ENCODE data around the gene PCNX2.

The PCNX2 gene

GRCh38 chr1:232944347-232944746 is 351.2 kb downstream of the PCNX2 start:
- Histone ChIP-seq H2BK120ac (ENCODE audit: low read depth, low read length) (no peak overlapping the region), H2BK5ac (ENCODE audit: low read length) (no peak overlapping the region), H3K79me2 (ENCODE audit: control insufficient read depth, insufficient read depth, low read length) (no peaks in the 10 kb centered on the region), H3K27me3 (ENCODE audit: insufficient read depth, low read length, poor library complexity) (no peaks in the 10 kb centered on the region), H4K5ac (ENCODE audit: low read length) (no peak overlapping the region), H3K4me3 (ENCODE audit: low read length) (no peak overlapping the region), H2BK15ac (replicated peaks; ENCODE audit: low read depth) (no peak overlapping the region), H3K18ac (ENCODE audit: low read length) (no peak overlapping the region), H3K27ac (ENCODE audit: low read depth, low read length) (no peak overlapping the region), H3K4me1 (ENCODE audit: control insufficient read depth, low read depth, low read length) (no peaks in the 10 kb centered on the region), H3K23ac (ENCODE audit: low read length) (no peak overlapping the region), H4K8ac (ENCODE audit: low read depth, low read length) (no peak overlapping the region), H2AK5ac (ENCODE audit: low read length) (no peak overlapping the region), H3K4me2 (ENCODE audit: low read length) (no peak overlapping the region), H3K79me1 (ENCODE audit: low read length) (no peaks in the 10 kb centered on the region), H3K4ac (ENCODE audit: low read depth, low read length) (no peak overlapping the region), H3K9ac (ENCODE audit: low read length) (no peak overlapping the region), H3K36me3 (ENCODE audit: control insufficient read depth, insufficient read depth, low read length) (no peaks in the 10 kb centered on the region), H3K56ac (ENCODE audit: low read length) (no peak overlapping the region)
- WGBS (ENCODE audit: extremely low coverage, insufficient coverage, low lambda C conversion rate), result no CpG with 5 or more reads among the region's 5 CpGs
- no peak for DNase-seq

DNA sequence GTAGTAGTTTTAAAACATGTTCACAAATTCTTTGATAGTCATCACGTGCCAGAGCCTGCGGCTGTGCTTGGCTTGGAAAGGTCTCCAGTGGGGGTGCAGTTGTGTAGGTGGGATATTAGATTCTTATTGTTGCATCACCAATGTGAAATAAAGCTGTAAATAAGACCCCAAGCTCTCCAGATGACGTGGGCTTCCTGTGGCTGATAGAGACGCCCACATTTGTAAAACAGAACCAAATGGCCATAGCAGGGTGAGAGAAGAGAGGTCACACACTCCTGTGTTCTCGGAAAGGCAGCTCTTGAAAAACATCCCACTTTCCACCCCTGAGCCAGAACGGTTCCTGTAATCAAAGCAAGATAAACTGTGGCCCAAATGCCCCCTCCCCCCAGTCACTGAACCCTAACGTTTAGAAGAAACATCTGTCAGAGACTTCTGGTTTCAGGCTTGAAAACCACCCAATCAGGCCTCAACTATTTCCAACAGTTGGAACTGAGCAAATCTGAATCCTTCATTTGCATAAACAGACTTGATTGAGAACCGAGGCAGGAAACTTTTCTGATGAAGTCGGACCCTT is 351.8 kb downstream of the PCNX2 start:
- Histone ChIP-seq H3K4me2 (ENCODE audit: low read length) (no peak overlapping the region), H3K9ac (ENCODE audit: low read length) (no peak overlapping the region), H3K4ac (ENCODE audit: low read depth, low read length) (no peak overlapping the region), H3K27ac (ENCODE audit: low read depth, low read length) (no peak overlapping the region), H3K79me1 (ENCODE audit: low read length) (no peaks in the 10 kb centered on the region), H3K79me2 (ENCODE audit: control insufficient read depth, insufficient read depth, low read length) (no peaks in the 10 kb centered on the region), H3K27me3 (ENCODE audit: insufficient read depth, low read length, poor library complexity) (no peaks in the 10 kb centered on the region), H2AK5ac (ENCODE audit: low read length) (no peak overlapping the region), H3K4me1 (ENCODE audit: control insufficient read depth, low read depth, low read length) (no peaks in the 10 kb centered on the region), H2BK5ac (ENCODE audit: low read length) (no peak overlapping the region), H3K56ac (ENCODE audit: low read length) (no peak overlapping the region), H3K4me3 (ENCODE audit: low read length) (no peak overlapping the region), H2BK120ac (ENCODE audit: low read depth, low read length) (no peak overlapping the region), H2BK15ac (replicated peaks; ENCODE audit: low read depth) (no peak overlapping the region), H3K18ac (ENCODE audit: low read length) (no peak overlapping the region), H3K36me3 (ENCODE audit: control insufficient read depth, insufficient read depth, low read length) (no peaks in the 10 kb centered on the region), H4K8ac (ENCODE audit: low read depth, low read length) (no peak overlapping the region), H3K23ac (ENCODE audit: low read length) (no peak overlapping the region), H4K5ac (ENCODE audit: low read length) (no peak overlapping the region)
- no peak for DNase-seq
- WGBS (ENCODE audit: extremely low coverage, insufficient coverage, low lambda C conversion rate), result no CpG with 5 or more reads among the region's 9 CpGs

DNA sequence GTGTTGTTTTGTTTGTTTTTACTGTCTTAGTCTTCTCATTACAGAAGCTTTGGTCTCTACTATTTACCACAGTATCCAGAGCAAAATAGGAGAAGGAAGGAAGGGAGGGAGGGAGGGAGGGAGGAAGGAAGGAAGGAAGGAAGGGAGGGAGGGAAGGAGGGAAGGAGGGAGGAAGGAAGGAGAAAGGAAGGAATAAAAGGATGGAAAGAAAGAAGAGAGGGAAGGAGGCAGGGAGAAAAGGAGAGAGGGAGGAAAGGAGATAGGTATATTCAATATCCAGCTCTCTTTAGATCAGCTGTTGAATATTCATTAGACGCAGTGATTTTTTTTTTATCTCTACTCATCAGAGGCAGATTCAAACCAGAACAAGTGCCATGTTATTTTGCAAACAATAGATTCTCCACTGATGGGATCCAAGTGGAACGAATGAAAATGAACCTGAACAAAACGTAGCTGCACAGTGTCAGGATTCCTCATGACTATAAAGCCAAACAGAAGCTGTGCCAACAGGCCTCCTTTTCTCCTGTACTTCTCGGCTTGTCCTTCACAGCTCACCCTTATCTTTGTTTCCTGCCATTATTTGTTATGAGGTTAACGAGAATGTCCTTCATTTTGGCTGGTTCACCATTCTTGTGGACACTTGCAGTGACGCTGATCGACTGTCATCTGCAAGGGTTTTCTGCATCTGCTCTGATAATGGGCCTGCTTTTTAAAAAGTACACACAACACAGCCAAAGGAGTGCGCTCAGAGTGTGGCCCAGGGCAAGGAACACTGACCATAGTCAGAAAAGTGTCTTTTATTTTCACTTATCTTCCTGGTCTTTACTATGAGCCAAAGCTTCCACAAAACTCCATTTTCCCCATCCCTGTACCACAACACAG is 352.9 kb downstream of the PCNX2 start:
- Histone ChIP-seq H3K27ac (ENCODE audit: low read depth, low read length) (no peak overlapping the region), H2BK5ac (ENCODE audit: low read length) (no peak overlapping the region), H3K23ac (ENCODE audit: low read length) (no peak overlapping the region), H3K18ac (ENCODE audit: low read length) (no peak overlapping the region), H3K4me3 (ENCODE audit: low read length) (no peak overlapping the region), H2BK120ac (ENCODE audit: low read depth, low read length) (no peak overlapping the region), H3K4me2 (ENCODE audit: low read length) (no peak overlapping the region), H3K9ac (ENCODE audit: low read length) (no peak overlapping the region), H3K56ac (ENCODE audit: low read length) (no peak overlapping the region), H3K4me1 (ENCODE audit: control insufficient read depth, low read depth, low read length) (no peaks in the 10 kb centered on the region), H2BK15ac (replicated peaks; ENCODE audit: low read depth) (no peak overlapping the region), H4K5ac (ENCODE audit: low read length) (no peak overlapping the region), H3K4ac (ENCODE audit: low read depth, low read length) (no peak overlapping the region), H4K8ac (ENCODE audit: low read depth, low read length) (no peak overlapping the region), H3K27me3 (ENCODE audit: insufficient read depth, low read length, poor library complexity) (no peaks in the 10 kb centered on the region), H3K36me3 (ENCODE audit: control insufficient read depth, insufficient read depth, low read length) (no peaks in the 10 kb centered on the region), H2AK5ac (ENCODE audit: low read length) (no peak overlapping the region), H3K79me2 (ENCODE audit: control insufficient read depth, insufficient read depth, low read length) (no peaks in the 10 kb centered on the region), H3K79me1 (ENCODE audit: low read length) (no peaks in the 10 kb centered on the region)
- DNase-seq, result no peak
- no CpG with 5 or more reads among the region's 8 CpGs for WGBS (ENCODE audit: extremely low coverage, insufficient coverage, low lambda C conversion rate)

GRCh38 chr1:232940262-232940661 is 355.3 kb downstream of the PCNX2 start:
- Histone ChIP-seq H2BK5ac (ENCODE audit: low read length) (no peak overlapping the region), H3K36me3 (ENCODE audit: control insufficient read depth, insufficient read depth, low read length) (no peaks in the 10 kb centered on the region), H3K79me2 (ENCODE audit: control insufficient read depth, insufficient read depth, low read length) (no peaks in the 10 kb centered on the region), H2AK5ac (ENCODE audit: low read length) (no peak overlapping the region), H3K9ac (ENCODE audit: low read length) (no peak overlapping the region), H3K4me3 (ENCODE audit: low read length) (no peak overlapping the region), H3K4me1 (ENCODE audit: control insufficient read depth, low read depth, low read length) (no peaks in the 10 kb centered on the region), H3K79me1 (ENCODE audit: low read length) (no peaks in the 10 kb centered on the region), H3K56ac (ENCODE audit: low read length) (no peak overlapping the region), H4K8ac (ENCODE audit: low read depth, low read length) (no peak overlapping the region), H3K4ac (ENCODE audit: low read depth, low read length) (no peak overlapping the region), H3K4me2 (ENCODE audit: low read length) (no peak overlapping the region), H2BK120ac (ENCODE audit: low read depth, low read length) (no peak overlapping the region), H4K5ac (ENCODE audit: low read length) (no peak overlapping the region), H3K18ac (ENCODE audit: low read length) (no peak overlapping the region), H3K23ac (ENCODE audit: low read length) (no peak overlapping the region), H2BK15ac (replicated peaks; ENCODE audit: low read depth) (no peak overlapping the region), H3K27ac (ENCODE audit: low read depth, low read length) (no peak overlapping the region), H3K27me3 (ENCODE audit: insufficient read depth, low read length, poor library complexity) (no peaks in the 10 kb centered on the region)
- WGBS (ENCODE audit: extremely low coverage, insufficient coverage, low lambda C conversion rate), result no CpG with 5 or more reads among the region's 1 CpG
- no peak for DNase-seq

- whole genome bisulfite sequencing (ENCODE audit: extremely low coverage, insufficient coverage, low lambda C conversion rate), result no CpG with 5 or more reads among the region's 2 CpGs
- no peak overlapping the region for H2AK5ac ChIP-seq (ENCODE audit: low read length)
- no peak overlapping the region for H2BK15ac ChIP-seq (replicated peaks; ENCODE audit: low read depth)
- no peak overlapping the region for H4K8ac ChIP-seq (ENCODE audit: low read depth, low read length)
- no peak overlapping the region for H3K4me3 ChIP-seq (ENCODE audit: low read length)
- H3K79me1 ChIP-seq (ENCODE audit: low read length), result no peaks in the 10 kb centered on the region
- H4K5ac ChIP-seq (ENCODE audit: low read length), result no peak overlapping the region
- no peak overlapping the region for H3K4me2 ChIP-seq (ENCODE audit: low read length)
- DNase-seq, result no peak
- H2BK120ac ChIP-seq (ENCODE audit: low read depth, low read length), result no peak overlapping the region
- H2BK5ac ChIP-seq (ENCODE audit: low read length), result no peak overlapping the region
- H3K9ac ChIP-seq (ENCODE audit: low read length), result no peak overlapping the region
- H3K23ac ChIP-seq (ENCODE audit: low read length), result no peak overlapping the region
- no peaks in the 10 kb centered on the region for H3K27me3 ChIP-seq (ENCODE audit: insufficient read depth, low read length, poor library complexity)
- H3K36me3 ChIP-seq (ENCODE audit: control insufficient read depth, insufficient read depth, low read length), result no peaks in the 10 kb centered on the region
- no peak overlapping the region for H3K4ac ChIP-seq (ENCODE audit: low read depth, low read length)
- no peak overlapping the region for H3K27ac ChIP-seq (ENCODE audit: low read depth, low read length)
- no peaks in the 10 kb centered on the region for H3K4me1 ChIP-seq (ENCODE audit: control insufficient read depth, low read depth, low read length)
- H3K79me2 ChIP-seq (ENCODE audit: control insufficient read depth, insufficient read depth, low read length), result no peaks in the 10 kb centered on the region
- no peak overlapping the region for H3K56ac ChIP-seq (ENCODE audit: low read length)
- no peak overlapping the region for H3K18ac ChIP-seq (ENCODE audit: low read length)
These were observed 355.8 kb downstream of the PCNX2 start for GRCh38 chr1:232939748-232940147.
